HepG2 (cell line): ENCODE results near the gene UBE2G2. TPM values are rescaled to one million over a fixed set of nuclear protein-coding genes. Genes with fewer than 3 reads are reported as not detected.
A peak's percentile ranks its signal among the peaks of the same experiment; 100 is the strongest.

Experiments used
- CHD4 ChIP-seq: fragments of 200-600 bp; sonication (generic); IDR thresholded peaks from 2 replicates; pipeline ENCODE4 v1.7.0; 2017; ENCODE audit warnings: mild to moderate bottlenecking, low read length, borderline replicate concordance
- FOXJ3 ChIP-seq: sonication (generic); formaldehyde crosslinking; IDR thresholded peaks from 2 replicates; pipeline ENCODE4 v1.4.0; 2020; ENCODE audit warnings: missing genetic modification reagents, mild to moderate bottlenecking, borderline replicate concordance
- GTF3A ChIP-seq: sonication (generic); formaldehyde crosslinking; conservative IDR thresholded peaks from 2 replicates; pipeline ENCODE4 v1.4.0; 2020; ENCODE audit warnings: mild to moderate bottlenecking, missing genetic modification reagents
- HIC2 ChIP-seq: sonication (generic); formaldehyde crosslinking; IDR thresholded peaks from 2 replicates; pipeline ENCODE4 v1.9.0; 2022; ENCODE audit warnings: low read depth, missing genetic modification reagents
- IKZF5 ChIP-seq: IDR thresholded peaks from 2 replicates; pipeline ENCODE4 v1.6.1; 2018; ENCODE audit warnings: missing genetic modification reagents, mild to moderate bottlenecking, missing compliant biosample characterization
- PAXIP1 ChIP-seq: sonication (generic); formaldehyde crosslinking; conservative IDR thresholded peaks from 2 replicates; pipeline ENCODE4 v1.4.0; 2020; ENCODE audit warnings: mild to moderate bottlenecking, missing genetic modification reagents, moderate library complexity
- PCBP1 ChIP-seq: fragments of 200-400 bp; formaldehyde crosslinking; IDR thresholded peaks from 2 replicates; pipeline ENCODE4 v1.6.1; 2017; ENCODE audit warnings: mild to moderate bottlenecking, low read depth, low read length, borderline replicate concordance
- RARG ChIP-seq: sonication (generic); formaldehyde crosslinking; IDR thresholded peaks from 2 replicates; pipeline ENCODE4 v1.4.0; 2020; ENCODE audit warnings: low read depth, mild to moderate bottlenecking, missing genetic modification reagents
- SCMH1 ChIP-seq: sonication (generic); formaldehyde crosslinking; IDR thresholded peaks from 2 replicates; pipeline ENCODE4 v1.9.0; 2021; ENCODE audit warnings: missing genetic modification reagents, mild to moderate bottlenecking, borderline replicate concordance
- THAP9 ChIP-seq: sonication (generic); formaldehyde crosslinking; IDR thresholded peaks from 2 replicates; pipeline ENCODE4; 2020; ENCODE audit warnings: missing genetic modification reagents, mild to moderate bottlenecking, borderline replicate concordance
- ZBTB20 ChIP-seq: sonication (generic); formaldehyde crosslinking; IDR thresholded peaks from 2 replicates; pipeline ENCODE4 v1.8.1; 2023; ENCODE audit warnings: missing genetic modification reagents, low read depth, mild to moderate bottlenecking, borderline replicate concordance
- ZFX ChIP-seq: sonication (generic); formaldehyde crosslinking; IDR thresholded peaks from 2 replicates; pipeline ENCODE4 v1.4.0; 2020; ENCODE audit warnings: mild to moderate bottlenecking, low read depth, missing genetic modification reagents, moderate library complexity
- ZNF317 ChIP-seq: sonication (generic); formaldehyde crosslinking; IDR thresholded peaks from 2 replicates; pipeline ENCODE4 v1.5.0; 2020; ENCODE audit warnings: mild to moderate bottlenecking, missing genetic modification reagents
- polyA plus RNA-seq, 8 experiments: library from polyadenylated mRNA; depleted of rRNA in 3 of 8; stranded (reverse) in 7 of 8; unstranded in 1 of 8; fragments of >200 nt; fragmentation: Illumina TruSeq in 4 of 8; extraction: Trizol in 4 of 8; gene quantifications; 2 replicates each; pipeline versions ENCODE4 v1.2.1 to v1.2.3, GENCODE V29; 2011 to 2016; ENCODE audit warnings: low read depth in 4 of 8, missing spikeins in 1 of 8, mixed read lengths in 1 of 8; ENCODE audit not compliant: insufficient read depth in 1 of 8
- total RNA-seq, 5 experiments: library from RNA; depleted of rRNA; stranded (reverse); fragments of >200 nt; fragmentation: Illumina TruSeq; extraction: Trizol; gene quantifications; 2 replicates each; pipeline ENCODE4 v1.2.3, GENCODE V29; 2016; ENCODE audit warnings: low read depth in 1 of 5

Gene UBE2G2
- total and polyA plus RNA-seq, 2 of the 13 experiments (the other 11 are each of a cell fraction or from before 2014, with no cell fraction given), result 55.4 to 92.0 TPM

GRCh38 chr21:44846485-44847260, 45.1 kb upstream of the UBE2G2 start (continued):
- TF ChIP-seq ZFX (CRISPR knock-in tag) (peak; percentile 68), RARG (CRISPR knock-in tag) (no peak), THAP9 (CRISPR knock-in tag) (0 out of 2 replicates have a peak, but pooled peaks have one; percentile 60), FOXJ3 (CRISPR knock-in tag) (no peak), ZBTB20 (no peak), IKZF5 (CRISPR knock-in tag) (0 out of 2 replicates have a peak, but pooled peaks have one; percentile 13), GTF3A (CRISPR knock-in tag) (no peak), ZNF317 (CRISPR knock-in tag) (peak; percentile 20; the same call in 1 of the 2 replicates), CHD4 (no peak), SCMH1 (CRISPR knock-in tag) (no peak), PAXIP1 (peak; percentile 39; the same call in 1 of the 2 replicates), HIC2 (0 out of 2 replicates have a peak, but pooled peaks have one; percentile 17), PCBP1 (no peak)
